ENCODE measurements around the gene LCN2.
"Not testable (repeated sequence)": the region's sequence is repeated elsewhere in the genome, so short reads cannot be mapped to it uniquely, and the experiment has no call there.

GRCh38 chr9:128129976-128130590, 19.2 kb upstream of the LCN2 start:
- TF ChIP-seq POLR2A, POLR2AphosphoS5 (IDR thresholded peaks at IDR 0.05): not testable (repeated sequence)
- TF ChIP-seq, protein P1, sequence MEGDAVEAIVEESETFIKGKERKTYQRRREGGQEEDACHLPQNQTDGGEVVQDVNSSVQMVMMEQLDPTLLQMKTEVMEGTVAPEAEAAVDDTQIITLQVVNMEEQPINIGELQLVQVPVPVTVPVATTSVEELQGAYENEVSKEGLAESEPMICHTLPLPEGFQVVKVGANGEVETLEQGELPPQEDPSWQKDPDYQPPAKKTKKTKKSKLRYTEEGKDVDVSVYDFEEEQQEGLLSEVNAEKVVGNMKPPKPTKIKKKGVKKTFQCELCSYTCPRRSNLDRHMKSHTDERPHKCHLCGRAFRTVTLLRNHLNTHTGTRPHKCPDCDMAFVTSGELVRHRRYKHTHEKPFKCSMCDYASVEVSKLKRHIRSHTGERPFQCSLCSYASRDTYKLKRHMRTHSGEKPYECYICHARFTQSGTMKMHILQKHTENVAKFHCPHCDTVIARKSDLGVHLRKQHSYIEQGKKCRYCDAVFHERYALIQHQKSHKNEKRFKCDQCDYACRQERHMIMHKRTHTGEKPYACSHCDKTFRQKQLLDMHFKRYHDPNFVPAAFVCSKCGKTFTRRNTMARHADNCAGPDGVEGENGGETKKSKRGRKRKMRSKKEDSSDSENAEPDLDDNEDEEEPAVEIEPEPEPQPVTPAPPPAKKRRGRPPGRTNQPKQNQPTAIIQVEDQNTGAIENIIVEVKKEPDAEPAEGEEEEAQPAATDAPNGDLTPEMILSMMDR (IDR thresholded peaks at IDR 0.05), result peak in 1 of 4 experiments; percentile 24
